Measurements from ENCODE around the gene CCIN. TPM values are rescaled to one million over a fixed set of nuclear protein-coding genes. Genes with fewer than 3 reads are reported as not detected.
A peak's percentile ranks its signal among the peaks of the same experiment; 100 is the strongest.

CCIN gene
- total and polyA plus RNA-seq, 9 of the 15 experiments (the other 6 are each of a cell fraction or from before 2014, with no cell fraction given) = not detected

- in situ Hi-C loops (cut with MboI) (no loop called here), intact Hi-C loops (cut with micrococcal nuclease) (no loop called here)
- H3K4me2 ChIP-seq (ENCODE audit: insufficient read depth, low read length) = no peak overlapping the region
- H3K36me3 ChIP-seq (ENCODE audit: control insufficient read depth, insufficient read depth, low read length) = no peaks in the 10 kb centered on the region
- H3K27me3 ChIP-seq (ENCODE audit: control insufficient read depth in 2 of 2, insufficient read depth in 2 of 2, low read length in 2 of 2) = peaks cover 0 to 8% of the 10 kb centered on the region in 2 experiments; a peak in 3 of 5 replicates
- no peaks in the 10 kb centered on the region for H4K20me1 ChIP-seq (replicated peaks; ENCODE audit: control insufficient read depth, insufficient read depth, low read length)
- H2AFZ ChIP-seq (ENCODE audit: low read depth, low read length) = peak overlapping the region; percentile 39; the same call in 1 of the 2 replicates
- H3K9me1 ChIP-seq (ENCODE audit: control insufficient read depth, insufficient read depth, low read length) = no peaks in the 10 kb centered on the region
- H3K4me3 ChIP-seq = no peak overlapping the region
- 37% methylated on average over 4 of the region's 7 CpGs for WGBS (ENCODE audit: insufficient coverage, low coverage, missing lambda C conversion rate)
- H3K79me2 ChIP-seq (ENCODE audit: control insufficient read depth, insufficient read depth, low read length) = no peaks in the 10 kb centered on the region
- H3K4me1 ChIP-seq (replicated peaks in 1 of 2; ENCODE audit: control insufficient read depth in 2 of 2, insufficient read depth in 2 of 2, low read length in 2 of 2) = no peaks in the 10 kb centered on the region; a peak in 2 of 5 replicates
- DNase-seq (ENCODE audit: extremely low read depth in 1 of 4, low spot score in 3 of 4) (no peak), FAIRE-seq (no peak), ATAC-seq (peak; percentile 66)
- H3K9me3 ChIP-seq (replicated peaks; ENCODE audit: control insufficient read depth, insufficient read depth, low read depth, low read length) = no peaks in the 10 kb centered on the region
- peak overlapping the region in 1 of 2 experiments; percentile 52; a peak in 2 of 4 replicates for H3K9ac ChIP-seq (ENCODE audit: insufficient read depth in 1 of 2, low read depth in 2 of 2, low read length in 2 of 2)
- ChIA-PET CTCF (ENCODE audit: low intra/inter-chr PET ratio) (no interaction called here), POLR2A (interaction anchor here (0.6 kb wide), 1 partner anchor 12 kb away, joined by 3 read pairs; no protein-coding TSS in a partner anchor)
- no TSS peak for BruUV-seq (replicated peaks)
- no peak overlapping the region for H3K27ac ChIP-seq (ENCODE audit: extremely low read depth, low read depth, low read length)
- TF ChIP-seq ZNF644 (tag; IDR thresholded peaks at IDR 0.05; ENCODE audit: low read depth) (no peak), ZNF436 (CRISPR knock-in tag; IDR thresholded peaks at IDR 0.05) (no peak), MNT (conservative IDR thresholded peaks at IDR 0.05) (no peak), FOXJ2 (tag; IDR thresholded peaks at IDR 0.05) (no peak), GATA2 (CRISPR knock-in tag; IDR thresholded peaks at IDR 0.05) (no peak), ZNF140 (CRISPR knock-in tag; IDR thresholded peaks at IDR 0.05) (no peak), NFRKB (IDR thresholded peaks at IDR 0.05; ENCODE audit: low read depth) (no peak), GTF2B (IDR thresholded peaks at IDR 0.05; ENCODE audit: extremely low read depth, insufficient read length) (no peak), MTA1 (IDR thresholded peaks at IDR 0.05; ENCODE audit: borderline replicate concordance) (no peak), ARID4B (CRISPR knock-in tag; IDR thresholded peaks at IDR 0.05) (no peak), CHD2 (IDR thresholded peaks at IDR 0.05; ENCODE audit: low read depth, low read length) (no peak)
These were observed 43.0 kb upstream of the CCIN start for GRCh38 chr9:36126016-36126730.

Data from K562 (cell line).